Stimulated activated CD8-positive, alpha-beta memory T cell treated with anti-CD3 and anti-CD28 coated beads, Interleukin-15, amount 100 ng/mL, for 48 hours (primary cell): ENCODE data around the gene ADAMTS1.

Source experiments
- DNase-seq, 2 donors: peaks; one replicate each; pipeline ENCODE4 v3.0.0-alpha.2; 2020; ENCODE audit warnings: low read depth in 2 of 2

The ADAMTS1 gene

DNA sequence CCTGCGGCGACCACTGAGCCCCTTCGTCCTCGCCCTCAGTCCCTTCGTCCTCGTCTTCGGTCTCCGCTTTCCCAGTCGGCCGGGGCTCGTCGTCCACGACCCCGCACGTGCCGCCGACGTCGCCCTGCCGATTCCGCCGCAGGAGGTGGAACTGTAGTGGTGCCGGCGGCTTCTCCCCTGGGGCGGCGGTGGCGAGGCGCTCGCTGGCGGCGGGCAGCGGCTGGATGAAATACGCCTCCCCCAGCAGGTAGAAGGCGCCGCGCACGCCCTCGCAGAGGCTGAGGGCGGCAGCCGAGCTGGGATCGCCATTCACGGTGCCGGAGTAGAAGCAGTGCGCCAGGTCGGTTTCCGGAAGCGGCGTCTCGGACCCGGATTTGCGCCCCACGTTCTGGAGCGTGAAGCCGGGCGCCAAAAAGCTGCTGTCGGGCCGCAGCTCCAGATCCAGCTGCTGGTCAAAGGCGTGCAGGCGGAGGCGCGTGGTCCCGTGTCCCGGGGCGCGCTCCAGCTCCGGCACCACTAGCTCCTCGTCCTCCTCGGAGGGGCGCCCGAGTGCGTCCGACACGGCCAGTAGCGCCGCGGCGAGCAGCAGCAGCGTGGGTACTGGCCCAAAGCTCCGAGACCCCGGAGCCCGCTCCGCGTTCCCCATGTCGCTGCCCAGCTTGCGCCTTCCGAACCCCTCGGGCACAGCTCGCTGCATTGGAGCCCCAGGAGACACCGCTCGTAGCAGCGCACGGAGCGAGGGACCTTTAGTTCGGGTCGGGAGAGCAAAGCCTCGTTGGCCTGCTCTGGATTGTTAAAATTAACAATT, 747 bp downstream of the ADAMTS1 start:
- DNase-seq, result no peak

GRCh38 chr21:26843933-26844257, 1.3 kb downstream of the ADAMTS1 start:
- no peak for DNase-seq

DNA sequence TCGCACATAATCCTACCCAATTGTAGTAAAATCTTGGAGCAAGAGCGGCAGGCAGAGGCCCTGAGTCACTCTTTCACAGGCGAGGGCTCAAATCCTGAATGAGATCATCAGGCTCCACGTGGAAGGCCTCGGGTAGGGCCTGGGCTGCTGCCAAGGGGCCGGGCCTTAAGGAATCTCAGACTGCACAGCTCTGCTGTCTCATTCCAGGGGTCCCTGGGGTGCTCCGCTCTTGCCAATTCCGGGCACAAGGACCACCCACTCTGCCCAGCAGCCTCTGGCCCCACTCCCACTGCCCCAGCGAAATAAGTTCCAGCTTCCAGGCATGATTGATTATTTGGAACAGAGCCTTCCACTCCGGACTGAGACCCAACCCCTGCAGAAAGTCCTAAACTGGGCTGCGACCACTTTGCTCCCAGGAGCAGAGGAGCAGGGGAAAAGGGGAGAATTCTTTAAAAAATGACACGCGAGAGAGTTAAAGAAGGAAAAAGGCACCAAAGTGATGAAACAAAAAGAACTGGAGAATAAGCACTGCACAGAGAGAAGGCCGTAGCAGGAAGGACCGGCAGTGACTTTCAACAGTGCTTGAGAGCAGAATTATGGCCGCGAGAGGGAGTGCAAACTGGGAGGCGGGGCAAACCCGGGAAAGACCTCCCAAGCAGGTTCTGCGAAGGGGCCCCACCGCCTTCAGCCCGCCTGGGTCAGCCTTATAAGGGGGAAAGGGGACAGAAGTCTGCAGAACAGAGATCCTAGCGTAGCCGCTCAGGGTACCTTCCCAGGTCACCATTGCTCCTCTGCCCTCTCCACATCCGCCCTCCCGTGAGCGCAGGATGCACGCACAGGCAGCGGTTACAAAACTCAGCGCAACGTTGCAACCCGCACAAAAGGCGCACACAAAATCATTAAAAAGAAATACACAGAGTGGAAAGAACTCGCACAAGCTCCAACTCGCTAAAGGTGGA, 2.0 kb downstream of the ADAMTS1 start:
- no peak for DNase-seq

DNA sequence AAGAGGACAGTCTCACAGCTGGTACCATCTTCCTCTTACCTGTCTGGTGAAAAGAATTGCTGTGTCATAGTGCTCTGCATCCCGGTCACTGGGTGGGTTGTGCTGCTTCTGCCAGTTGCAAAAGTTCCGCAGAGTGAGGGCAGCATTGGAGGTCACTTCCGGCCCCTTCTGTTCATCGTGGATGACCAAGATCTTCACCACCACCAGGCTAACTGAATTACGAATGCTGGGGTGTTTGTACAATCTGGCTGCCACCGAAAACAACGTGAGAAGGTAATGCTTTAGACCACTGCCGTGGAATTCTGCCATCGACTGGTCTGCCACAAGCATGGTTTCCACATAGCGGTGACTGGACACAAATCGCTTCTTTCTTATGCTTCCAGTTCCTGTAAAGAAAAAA, 2.9 kb downstream of the ADAMTS1 start:
- no peak for DNase-seq

GRCh38 chr21:26840912-26841311, 4.3 kb downstream of the ADAMTS1 start:
- no peak for DNase-seq

GRCh38 chr21:26840201-26840600, 5.0 kb downstream of the ADAMTS1 start:
- no peak for DNase-seq

GRCh38 chr21:26837539-26837938, 7.7 kb downstream of the ADAMTS1 start:
- no peak for DNase-seq

DNA sequence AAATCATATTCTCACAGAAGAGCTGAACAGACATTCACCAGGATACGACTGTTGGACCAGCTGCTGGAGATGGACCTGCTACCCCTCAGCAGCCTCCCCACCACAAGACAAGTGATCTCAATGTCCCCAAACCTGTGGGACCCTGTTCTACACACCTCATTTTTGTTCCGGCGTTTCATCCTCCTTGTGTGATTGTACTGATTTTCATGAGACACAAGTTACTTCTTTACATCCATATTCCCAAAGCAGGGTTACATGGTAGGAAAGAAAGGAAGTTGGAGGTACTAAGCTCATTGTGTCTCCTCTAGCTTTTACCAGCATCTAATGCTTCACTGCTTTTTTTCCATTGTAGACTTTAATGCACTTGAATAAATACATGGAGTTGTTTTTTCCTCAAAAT, 8.7 kb downstream of the ADAMTS1 start:
- no peak for DNase-seq

- DNase-seq, result no peak
Observed at GRCh38 chr21:26835714-26836265, 9.4 kb downstream of the ADAMTS1 start.

DNA sequence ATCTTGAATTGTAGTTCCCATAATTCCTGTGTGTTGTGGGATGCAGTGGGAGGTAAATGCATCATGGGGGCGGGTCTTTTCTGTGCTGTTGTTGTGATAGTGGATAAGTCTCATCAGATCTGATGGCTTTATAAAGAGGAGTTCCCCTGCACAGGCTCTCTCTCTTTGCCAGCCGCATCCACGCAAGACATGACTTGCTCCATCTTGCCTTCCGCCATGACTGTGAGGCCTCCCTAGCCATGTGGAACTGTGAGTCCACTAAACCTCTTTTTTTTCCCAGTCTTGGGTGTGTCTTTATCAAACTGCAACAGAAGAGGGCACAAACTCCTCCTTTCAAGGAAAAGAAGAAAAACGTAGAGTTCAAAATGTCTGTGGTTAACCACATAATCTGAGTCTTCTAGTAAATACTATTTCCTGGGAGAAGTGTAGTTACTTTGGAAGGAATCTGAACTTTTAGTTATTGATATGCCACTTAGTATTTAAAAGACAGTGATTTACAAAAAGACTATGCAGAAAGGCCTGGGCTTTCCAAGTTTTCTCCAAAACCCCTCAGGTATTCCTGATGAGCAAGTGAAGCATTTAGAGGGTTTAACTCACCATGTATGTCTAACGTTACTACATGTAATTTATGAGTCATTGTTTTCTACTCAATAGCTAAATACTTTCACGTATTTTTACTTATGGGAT, 10.0 kb downstream of the ADAMTS1 start:
- DNase-seq, result no peak

GRCh38 chr21:26834181-26834905, 10.9 kb downstream of the ADAMTS1 start:
- DNase-seq, result no peak

DNA sequence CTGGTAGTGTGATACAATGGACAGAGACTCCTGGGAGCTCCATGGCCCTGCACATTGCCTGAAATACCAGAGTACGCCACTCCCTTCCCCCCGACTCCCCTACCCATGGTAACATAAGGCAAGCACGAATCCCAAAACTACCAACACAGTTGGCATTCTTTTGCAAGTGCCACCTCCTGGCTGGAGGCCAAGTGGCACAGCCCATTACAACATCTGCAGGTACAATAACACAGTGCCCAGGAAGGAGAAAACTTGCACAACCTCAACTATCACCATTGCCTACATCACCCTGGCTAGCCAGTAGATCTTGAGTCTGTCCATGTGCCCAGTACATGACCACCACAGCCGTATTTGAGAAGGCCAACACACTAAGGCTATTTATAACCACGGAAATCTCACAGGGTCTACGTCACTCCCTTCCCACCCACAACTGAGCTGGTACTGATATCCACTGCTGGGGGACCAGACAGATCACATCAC, 11.7 kb downstream of the ADAMTS1 start:
- no peak for DNase-seq

GRCh38 chr21:26833011-26833410, 12.2 kb downstream of the ADAMTS1 start:
- no peak for DNase-seq

DNA sequence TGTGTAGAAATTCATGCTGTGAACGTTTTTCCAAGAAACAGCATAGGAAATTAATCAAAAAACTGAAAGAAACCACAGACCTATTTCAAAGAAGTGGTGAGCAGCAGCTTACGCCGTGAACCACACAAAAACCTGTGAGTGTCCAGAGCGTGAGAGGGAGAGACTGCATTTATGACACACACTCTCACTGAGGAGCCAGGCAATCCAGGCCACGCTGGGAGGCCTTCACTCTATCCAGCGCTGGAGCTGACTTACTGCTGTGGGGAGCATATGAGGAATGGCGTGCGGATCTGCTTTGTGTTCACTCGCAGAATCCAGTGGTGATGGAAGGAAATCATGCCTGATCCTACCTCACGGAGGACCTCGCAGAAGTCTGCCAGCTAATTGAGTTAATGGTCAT, 12.7 kb downstream of the ADAMTS1 start:
- DNase-seq, result no peak

GRCh38 chr21:26826801-26827200, 18.4 kb downstream of the ADAMTS1 start:
- DNase-seq, result no peak

- DNase-seq, result no peak
Observed at GRCh38 chr21:26820509-26820908, 24.7 kb downstream of the ADAMTS1 start.

- DNase-seq, result no peak
Observed at GRCh38 chr21:26819740-26820324, 25.4 kb downstream of the ADAMTS1 start.

- DNase-seq, result no peak
Observed at GRCh38 chr21:26818906-26819305, 26.3 kb downstream of the ADAMTS1 start.

GRCh38 chr21:26815197-26815596, 30.0 kb downstream of the ADAMTS1 start:
- DNase-seq, result no peak

DNA sequence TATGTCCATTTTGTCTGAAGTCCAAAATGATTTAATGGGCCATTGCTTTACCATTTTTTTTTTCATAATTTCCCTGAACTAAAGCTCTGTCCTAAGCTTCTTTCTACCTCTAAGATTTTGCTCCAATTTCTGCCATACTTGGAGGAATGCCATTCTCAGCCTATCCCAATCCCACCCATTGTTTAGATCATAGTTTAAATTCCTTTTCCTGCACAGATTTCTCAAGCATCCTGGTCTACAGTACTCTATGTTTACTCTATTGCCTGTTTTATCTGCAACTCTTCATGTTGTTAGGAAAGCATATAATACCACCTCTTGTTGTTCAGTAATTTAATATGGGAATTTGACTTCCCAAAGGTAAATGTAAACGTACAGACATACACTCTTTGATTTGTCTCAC, 30.8 kb downstream of the ADAMTS1 start:
- no peak for DNase-seq
